Spleen (tissue), 11 donors: ENCODE results near the gene HIPK2. TPM values are rescaled to one million over a fixed set of nuclear protein-coding genes. Genes with fewer than 3 reads are reported as not detected.

ENCODE experiments used
- DNase-seq: peaks from one replicate; pipeline ENCODE4 v3.0.0-alpha.2; 2020
- H3K27ac ChIP-seq, 8 donors: fragments of 200-600 bp; sonication (generic) in 7 of 8; 1 replicate in 4 of 8; 2 replicates in 4 of 8; pipeline versions ENCODE4 v1.5.0 to v1.8.0; 2016 to 2021; ENCODE audit warnings: inconsistent platforms in 4 of 8, mild to moderate bottlenecking in 4 of 8, moderate library complexity in 1 of 8
- H3K27me3 ChIP-seq, 7 donors: fragments of 200-600 bp; sonication (generic) in 6 of 7; replicated peaks in 1 of 7; 1 replicate in 4 of 7; 2 replicates in 3 of 7; pipeline versions ENCODE4 v1.5.0 to v1.8.0; 2016 to 2021; ENCODE audit warnings: inconsistent platforms in 3 of 7, mild to moderate bottlenecking in 1 of 7
- H3K36me3 ChIP-seq, 6 donors: fragments of 200-600 bp; sonication (generic) in 5 of 6; 1 replicate in 4 of 6; 2 replicates in 2 of 6; pipeline versions ENCODE4 v1.5.0 to v1.8.0; 2016 to 2021; ENCODE audit warnings: inconsistent platforms in 2 of 6
- H3K4me1 ChIP-seq, 6 donors: fragments of 200-600 bp; sonication (generic) in 5 of 6; 1 replicate in 3 of 6; 2 replicates in 3 of 6; pipeline versions ENCODE4 v1.5.0 to v1.8.0; 2016 to 2021; ENCODE audit warnings: inconsistent platforms in 3 of 6
- H3K4me3 ChIP-seq, 8 donors: fragments of 200-600 bp; sonication (generic) in 7 of 8; 1 replicate in 4 of 8; 2 replicates in 4 of 8; pipeline versions ENCODE4 v1.5.0 to v1.8.0; 2016 to 2021; ENCODE audit warnings: inconsistent platforms in 4 of 8, mild to moderate bottlenecking in 4 of 8, moderate library complexity in 2 of 8
- H3K9me3 ChIP-seq, 8 donors: fragments of 200-600 bp; sonication (generic) in 7 of 8; 1 replicate in 4 of 8; 2 replicates in 4 of 8; pipeline versions ENCODE4 v1.5.0 to v1.8.0; 2016 to 2021; ENCODE audit warnings: inconsistent platforms in 4 of 8
- POLR2A ChIP-seq, 3 donors: fragments of 450-650 bp; IDR thresholded peaks; one replicate each; pipeline ENCODE4 v1.5.1; 2017; ENCODE audit warnings: antibody characterized with exemption in 3 of 3, mild to moderate bottlenecking in 1 of 3
- POLR2AphosphoS5 ChIP-seq, 3 donors: sonication (generic); formaldehyde crosslinking; IDR thresholded peaks; one replicate each; pipeline ENCODE4 v1.5.1; 2017; ENCODE audit warnings: antibody characterized with exemption in 3 of 3
- WGBS, 5 donors: extraction: QIAGEN DNeasy Blood & Tissue Kit in 3 of 5; methylation state at CpG; one replicate each; pipeline versions ENCODE4 v1.1.5 to v1.1.7; 2013 to 2018; 5-methylcytosine and 5-hydroxymethylcytosine counted together
- intact Hi-C: fragments of 100-400 bp; cut with DNase I; formaldehyde crosslinking; loops from one replicate; pipeline ENCODE4 v1.15.0; 2023; ENCODE audit warnings: low total_unique reads
- polyA plus RNA-seq, 3 donors: library from polyadenylated mRNA; stranded (reverse); fragments of 200-250 nt; gene quantifications; one replicate each; pipeline ENCODE4 v1.2.1, GENCODE V29; 2013
- total RNA-seq, 7 donors: library from RNA; depleted of rRNA in 3 of 7; stranded (reverse); fragments of >200 nt in 3 of 7; fragmentation: NEBNext Ultra II Directional in 4 of 7; extraction: Animal tissue kit (Norgen Biotek cat#: 25700) in 4 of 7; gene quantifications; one replicate each; pipeline versions ENCODE4 v1.1.0 to v1.2.1, GENCODE V29; 2016 to 2021
- TF ChIP-seq, protein P1 (sequence below), 11 experiments: fragments of 200-600 bp in 7 of 11; fragments of 450-650 bp in 4 of 11; sonication (generic) in 4 of 11; IDR thresholded peaks in 8 of 11; conservative IDR thresholded peaks in 3 of 11; 1 replicate in 7 of 11; 2 replicates in 4 of 11; pipeline versions ENCODE4 v1.4.0 to v1.8.0; 2016 to 2021; ENCODE audit warnings: antibody characterized with exemption in 11 of 11, inconsistent platforms in 4 of 11, mild to moderate bottlenecking in 1 of 11
- donor health status: healthy with polysubstance abuse.
- donor health status: DM: no; HTN: no; CAD: no; lungs with moderate emphysema.
- donor health status: DM: no; HTN: no; CAD: no.
- donor health status: Bipolar disorder and iron deficiency.
- donor health status: healthy.
- donor health status: DM: no; HTN: no; CAD: no.
- donor health status: DM: yes; HTN: yes; CAD: no.

Gene HIPK2
- total and polyA plus RNA-seq, 10 donors = 1.7 to 97.5 (median 51.8) TPM

DNA sequence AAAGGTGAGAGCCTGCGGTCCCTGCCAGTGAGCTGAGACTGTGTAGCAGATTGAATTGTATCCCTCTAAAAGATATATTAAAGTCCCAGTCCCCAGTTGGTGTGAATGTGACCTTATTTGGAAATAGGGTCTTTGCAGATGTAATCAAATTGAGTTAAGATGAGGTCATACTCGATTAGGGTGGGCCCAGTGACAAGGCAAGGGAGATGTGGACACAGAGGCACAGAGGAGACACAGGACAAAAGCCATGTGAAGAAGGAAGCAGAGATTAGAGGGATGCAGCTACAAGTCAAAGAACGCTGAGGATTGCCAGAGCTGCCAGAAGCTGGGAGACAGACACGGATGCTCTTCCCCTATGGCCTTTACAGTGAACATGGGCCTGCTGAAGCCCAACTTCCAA, 150.0 kb downstream of the HIPK2 start:
- TF ChIP-seq, protein P1, sequence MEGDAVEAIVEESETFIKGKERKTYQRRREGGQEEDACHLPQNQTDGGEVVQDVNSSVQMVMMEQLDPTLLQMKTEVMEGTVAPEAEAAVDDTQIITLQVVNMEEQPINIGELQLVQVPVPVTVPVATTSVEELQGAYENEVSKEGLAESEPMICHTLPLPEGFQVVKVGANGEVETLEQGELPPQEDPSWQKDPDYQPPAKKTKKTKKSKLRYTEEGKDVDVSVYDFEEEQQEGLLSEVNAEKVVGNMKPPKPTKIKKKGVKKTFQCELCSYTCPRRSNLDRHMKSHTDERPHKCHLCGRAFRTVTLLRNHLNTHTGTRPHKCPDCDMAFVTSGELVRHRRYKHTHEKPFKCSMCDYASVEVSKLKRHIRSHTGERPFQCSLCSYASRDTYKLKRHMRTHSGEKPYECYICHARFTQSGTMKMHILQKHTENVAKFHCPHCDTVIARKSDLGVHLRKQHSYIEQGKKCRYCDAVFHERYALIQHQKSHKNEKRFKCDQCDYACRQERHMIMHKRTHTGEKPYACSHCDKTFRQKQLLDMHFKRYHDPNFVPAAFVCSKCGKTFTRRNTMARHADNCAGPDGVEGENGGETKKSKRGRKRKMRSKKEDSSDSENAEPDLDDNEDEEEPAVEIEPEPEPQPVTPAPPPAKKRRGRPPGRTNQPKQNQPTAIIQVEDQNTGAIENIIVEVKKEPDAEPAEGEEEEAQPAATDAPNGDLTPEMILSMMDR (IDR thresholded peaks at IDR 0.05 in 8 of 11, conservative IDR thresholded peaks at IDR 0.05 in 3 of 11) = no peak
- TF ChIP-seq POLR2AphosphoS5 (IDR thresholded peaks at IDR 0.05) (no peak), POLR2A (IDR thresholded peaks at IDR 0.05) (no peak)

DNA sequence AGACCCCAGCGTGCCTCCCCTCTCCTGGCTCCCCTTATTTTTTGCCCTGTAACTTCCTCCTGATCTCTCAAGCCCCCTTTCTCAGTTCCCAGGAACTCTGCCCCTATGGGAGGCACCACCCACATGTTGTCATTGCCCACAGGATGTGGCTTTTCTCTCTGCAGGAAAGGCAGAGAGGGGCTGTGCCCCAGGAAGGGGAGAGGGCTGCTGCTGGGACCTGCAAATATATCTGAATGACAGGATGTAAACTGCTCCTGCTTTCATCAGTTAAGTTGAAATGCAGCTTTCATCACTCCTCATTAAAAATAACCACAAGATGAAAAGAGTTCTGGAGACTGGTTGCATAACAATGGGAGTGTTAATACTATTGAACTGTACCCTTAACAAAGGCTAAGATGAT, 151.0 kb downstream of the HIPK2 start:
- H3K27ac ChIP-seq = peak overlapping the region in 2 of 8 donors; percentile 19 to 44
- H3K27me3 ChIP-seq = no peaks in the 10 kb centered on the region
- intact Hi-C loops = no loop called here
- H3K9me3 ChIP-seq = no peaks in the 10 kb centered on the region
- H3K4me3 ChIP-seq = no peak overlapping the region
- H3K4me1 ChIP-seq = peaks cover 6 to 56% (median 24%) of the 10 kb centered on the region in 6 donors
- H3K36me3 ChIP-seq = peaks cover 0 to 100% (median 46%) of the 10 kb centered on the region in 6 donors
- DNase-seq = no peak
- WGBS, 5 donors = 12 to 46% (median 33%) methylated on average over 1 of the region's 1 CpG
- TF ChIP-seq, protein P1 (IDR thresholded peaks at IDR 0.05 in 8 of 11, conservative IDR thresholded peaks at IDR 0.05 in 3 of 11) = no peak
- TF ChIP-seq POLR2AphosphoS5 (IDR thresholded peaks at IDR 0.05) (no peak), POLR2A (IDR thresholded peaks at IDR 0.05) (no peak)

More for the DNA sequence above, 150.0 kb downstream of the HIPK2 start:
- no peak for DNase-seq
- intact Hi-C loops = no loop called here
- 83 to 89% (median 85%) methylated on average over 4 of the region's 4 CpGs for WGBS, 5 donors
- Histone ChIP-seq H3K9me3 (no peaks in the 10 kb centered on the region), H3K4me3 (no peak overlapping the region), H3K36me3 (peaks cover 0 to 98% (median 44%) of the 10 kb centered on the region in 6 donors), H3K4me1 (peaks cover 6 to 56% (median 24%) of the 10 kb centered on the region in 6 donors), H3K27me3 (no peaks in the 10 kb centered on the region), H3K27ac (peak overlapping the region in 2 of 8 donors; percentile 19 to 44)

DNA sequence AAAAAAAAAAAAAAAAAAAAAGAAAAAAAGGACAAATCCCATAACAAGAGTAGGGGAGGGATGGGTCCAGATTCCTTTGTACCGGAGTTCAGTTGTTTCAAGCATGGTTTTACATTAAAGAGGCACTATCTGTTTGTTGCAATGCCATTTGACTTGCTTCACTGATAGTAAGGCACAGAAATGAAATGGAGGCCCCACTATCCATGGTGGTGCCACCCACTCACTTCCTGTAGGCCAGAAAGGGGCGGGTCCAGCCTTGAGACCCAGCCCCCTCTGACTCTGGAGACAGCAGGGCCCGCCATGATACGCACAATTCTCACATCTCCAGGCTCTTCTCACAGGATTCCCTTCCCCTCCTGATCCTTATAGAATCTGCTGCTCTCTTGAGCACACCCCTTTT, 154.3 kb downstream of the HIPK2 start:
- no peak for DNase-seq
- Histone ChIP-seq H3K4me3 (no peak overlapping the region), H3K9me3 (no peaks in the 10 kb centered on the region), H3K27me3 (no peaks in the 10 kb centered on the region), H3K27ac (no peak overlapping the region), H3K36me3 (peaks cover 0 to 100% (median 45%) of the 10 kb centered on the region in 6 donors), H3K4me1 (peaks cover 6 to 30% (median 15%) of the 10 kb centered on the region in 6 donors)
- intact Hi-C loops = no loop called here
- WGBS, 5 donors = 87 to 95% (median 89%) methylated on average over 4 of the region's 4 CpGs
- TF ChIP-seq POLR2A (IDR thresholded peaks at IDR 0.05) (no peak), POLR2AphosphoS5 (IDR thresholded peaks at IDR 0.05) (no peak)
- TF ChIP-seq, protein P1 (IDR thresholded peaks at IDR 0.05 in 8 of 11, conservative IDR thresholded peaks at IDR 0.05 in 3 of 11) = no peak

DNA sequence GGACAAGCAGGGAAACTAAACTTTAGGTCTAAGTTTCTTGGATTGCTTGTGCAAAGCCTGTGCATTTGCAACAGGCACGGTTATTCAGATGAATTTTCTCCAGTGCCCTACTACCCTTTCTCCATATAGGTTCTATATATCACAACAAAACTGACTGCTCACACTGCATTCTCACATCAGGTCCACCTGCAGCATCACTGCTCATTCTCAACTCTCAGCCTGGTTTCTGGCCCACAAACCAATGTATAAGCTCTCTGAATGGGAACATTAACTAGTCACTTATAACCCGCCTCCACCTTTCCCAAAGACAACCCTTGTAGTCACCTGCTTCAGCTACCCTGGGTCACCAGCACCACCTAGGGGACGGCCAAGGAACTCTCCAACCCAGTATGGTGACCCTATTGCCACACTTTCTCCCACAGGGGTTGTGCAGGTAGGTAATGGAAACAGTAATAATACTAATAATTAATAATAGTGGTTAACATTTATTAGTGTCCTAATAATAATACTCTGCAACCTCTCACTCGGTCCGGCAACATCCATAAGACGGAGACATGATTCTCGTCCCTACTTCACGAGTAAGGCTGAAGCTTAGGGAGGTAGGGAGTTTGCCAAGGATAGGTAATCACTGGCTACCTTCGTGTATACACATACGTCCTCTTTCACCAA, 157.0 kb downstream of the HIPK2 start:
- Histone ChIP-seq H3K9me3 (no peaks in the 10 kb centered on the region), H3K27me3 (no peaks in the 10 kb centered on the region), H3K27ac (no peak overlapping the region), H3K36me3 (peaks cover 2 to 100% (median 51%) of the 10 kb centered on the region in 6 donors), H3K4me1 (peaks cover 0 to 4% (median 0%) of the 10 kb centered on the region in 6 donors), H3K4me3 (no peak overlapping the region)
- 86 to 90% (median 90%) methylated on average over 10 of the region's 10 CpGs for WGBS, 5 donors
- intact Hi-C loops = no loop called here
- TF ChIP-seq POLR2AphosphoS5 (IDR thresholded peaks at IDR 0.05) (no peak), POLR2A (IDR thresholded peaks at IDR 0.05) (no peak)
- TF ChIP-seq, protein P1 (IDR thresholded peaks at IDR 0.05 in 8 of 11, conservative IDR thresholded peaks at IDR 0.05 in 3 of 11) = peak in 8 of 11 experiments; percentile 35 to 71 (median 52)
- DNase-seq = no peak
